ENCODE measurements around the gene CCDC88A. TPM values are rescaled to one million over a fixed set of nuclear protein-coding genes. Genes with fewer than 3 reads are reported as not detected.
"Not testable (repeated sequence)": the region's sequence is repeated elsewhere in the genome, so short reads cannot be mapped to it uniquely, and the experiment has no call there.

CCDC88A gene
- total RNA-seq, 1 donor from 2014 or later, result 66.7 TPM

DNA sequence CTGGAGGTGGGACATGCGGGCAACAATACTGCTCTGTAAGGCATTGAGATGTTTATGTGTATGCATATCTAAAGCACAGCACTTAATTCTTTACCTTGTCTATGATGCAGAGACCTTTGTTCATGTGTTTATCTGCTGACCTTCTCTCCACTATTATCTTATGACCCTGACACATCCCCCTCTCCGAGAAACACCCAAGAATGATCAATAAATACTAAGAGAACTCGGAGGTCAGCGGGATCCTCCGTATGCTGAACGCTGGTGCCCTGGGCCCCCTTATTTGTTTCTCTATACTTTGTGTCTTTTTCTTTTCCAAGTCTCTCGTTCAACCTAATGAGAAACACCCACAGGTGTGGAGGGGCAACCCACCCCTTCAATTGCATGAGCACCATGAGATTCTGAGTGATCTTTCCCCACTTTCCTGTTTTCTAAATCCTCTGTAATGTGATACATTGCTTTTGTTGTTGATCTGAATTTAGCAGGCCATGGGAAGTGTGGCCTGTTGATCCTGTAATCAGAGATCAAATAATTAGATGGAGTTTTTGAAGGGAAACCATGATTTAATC is 139.7 kb downstream of the CCDC88A start:
- not testable (repeated sequence) for H3K27ac ChIP-seq (ENCODE audit: low read depth, low read length); H3K27me3 ChIP-seq (ENCODE audit: insufficient read depth, low read length); H3K9me3 Mint-ChIP-seq (ENCODE audit: unreplicated experiment); H3K9ac ChIP-seq (ENCODE audit: low read length); FAIRE-seq; H3K4me2 ChIP-seq (ENCODE audit: low read length); H3K36me3 Mint-ChIP-seq (ENCODE audit: low read depth, unreplicated experiment); H3K4me1 ChIP-seq (ENCODE audit: insufficient read depth, low read length); H4K20me1 ChIP-seq (ENCODE audit: insufficient read depth, low read length); H3K4me3 ChIP-seq (ENCODE audit: insufficient read depth, low read depth, low read length); H3K27me3 Mint-ChIP-seq (ENCODE audit: low read depth, unreplicated experiment); H3K9me3 ChIP-seq (ENCODE audit: insufficient read depth, low read depth, low read length); H3K36me3 ChIP-seq (ENCODE audit: insufficient read depth, low read length); H3K79me2 ChIP-seq (ENCODE audit: insufficient read depth, low read length); DNase-seq (ENCODE audit: low read depth); H2AFZ ChIP-seq (ENCODE audit: low read depth, low read length)
- Mint-ChIP-seq H3K27ac (ENCODE audit: unreplicated experiment) (peak overlapping the region; percentile 37), H3K4me1 (ENCODE audit: low read depth, unreplicated experiment) (peaks cover 16% of the 10 kb centered on the region), H3K4me3 (ENCODE audit: unreplicated experiment) (peak overlapping the region; percentile 70)

- not testable (repeated sequence) for H3K4me1 ChIP-seq (ENCODE audit: insufficient read depth, low read length); H3K9me3 ChIP-seq (ENCODE audit: insufficient read depth, low read depth, low read length); H3K4me3 ChIP-seq (ENCODE audit: insufficient read depth, low read depth, low read length); FAIRE-seq; H3K79me2 ChIP-seq (ENCODE audit: insufficient read depth, low read length); H3K27me3 ChIP-seq (ENCODE audit: insufficient read depth, low read length); H3K9me3 Mint-ChIP-seq (ENCODE audit: unreplicated experiment); H3K27ac ChIP-seq (ENCODE audit: low read depth, low read length); H3K36me3 ChIP-seq (ENCODE audit: insufficient read depth, low read length); H3K9ac ChIP-seq (ENCODE audit: low read length); H3K27me3 Mint-ChIP-seq (ENCODE audit: low read depth, unreplicated experiment); H3K36me3 Mint-ChIP-seq (ENCODE audit: low read depth, unreplicated experiment); DNase-seq (ENCODE audit: low read depth); H4K20me1 ChIP-seq (ENCODE audit: insufficient read depth, low read length)
- Histone ChIP-seq H2AFZ (ENCODE audit: low read depth, low read length) (peak overlapping the region; percentile 30), H3K4me2 (ENCODE audit: low read length) (peak overlapping the region; percentile 29)
- H3K4me1 Mint-ChIP-seq (ENCODE audit: low read depth, unreplicated experiment), result peaks cover 16% of the 10 kb centered on the region
- peak overlapping the region; percentile 77 for H3K4me3 Mint-ChIP-seq (ENCODE audit: unreplicated experiment)
- peak overlapping the region; percentile 37 for H3K27ac Mint-ChIP-seq (ENCODE audit: unreplicated experiment)
Observed at GRCh38 chr2:55279214-55279835, 140.3 kb downstream of the CCDC88A start.

DNA sequence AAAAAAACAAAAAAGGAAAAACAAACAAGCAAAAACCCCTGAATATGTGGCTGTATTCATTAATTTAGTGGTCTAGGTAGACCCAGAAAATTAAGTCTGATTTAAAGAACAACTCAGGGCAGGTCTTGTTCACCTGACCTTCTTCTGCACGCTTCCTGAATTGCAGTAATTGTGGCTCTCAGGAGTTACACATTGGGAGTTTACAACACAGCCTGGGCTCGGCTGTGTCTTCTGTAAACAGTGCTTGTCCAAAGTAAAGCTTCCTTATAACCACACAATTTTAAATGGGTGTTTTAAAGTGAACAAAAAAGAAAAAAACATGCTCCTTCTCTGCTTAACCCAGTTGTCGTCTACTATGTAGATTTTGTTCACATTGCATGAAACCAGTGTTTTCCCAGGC is 142.3 kb downstream of the CCDC88A start:
- no peaks in the 10 kb centered on the region for H4K20me1 ChIP-seq (ENCODE audit: insufficient read depth, low read length)
- peaks cover under 1% of the 10 kb centered on the region for H3K79me2 ChIP-seq (ENCODE audit: insufficient read depth, low read length)
- no peak for TF ChIP-seq EZH2 (IDR thresholded peaks at IDR 0.05; ENCODE audit: insufficient read depth, low read length)
- TF ChIP-seq, protein P1, sequence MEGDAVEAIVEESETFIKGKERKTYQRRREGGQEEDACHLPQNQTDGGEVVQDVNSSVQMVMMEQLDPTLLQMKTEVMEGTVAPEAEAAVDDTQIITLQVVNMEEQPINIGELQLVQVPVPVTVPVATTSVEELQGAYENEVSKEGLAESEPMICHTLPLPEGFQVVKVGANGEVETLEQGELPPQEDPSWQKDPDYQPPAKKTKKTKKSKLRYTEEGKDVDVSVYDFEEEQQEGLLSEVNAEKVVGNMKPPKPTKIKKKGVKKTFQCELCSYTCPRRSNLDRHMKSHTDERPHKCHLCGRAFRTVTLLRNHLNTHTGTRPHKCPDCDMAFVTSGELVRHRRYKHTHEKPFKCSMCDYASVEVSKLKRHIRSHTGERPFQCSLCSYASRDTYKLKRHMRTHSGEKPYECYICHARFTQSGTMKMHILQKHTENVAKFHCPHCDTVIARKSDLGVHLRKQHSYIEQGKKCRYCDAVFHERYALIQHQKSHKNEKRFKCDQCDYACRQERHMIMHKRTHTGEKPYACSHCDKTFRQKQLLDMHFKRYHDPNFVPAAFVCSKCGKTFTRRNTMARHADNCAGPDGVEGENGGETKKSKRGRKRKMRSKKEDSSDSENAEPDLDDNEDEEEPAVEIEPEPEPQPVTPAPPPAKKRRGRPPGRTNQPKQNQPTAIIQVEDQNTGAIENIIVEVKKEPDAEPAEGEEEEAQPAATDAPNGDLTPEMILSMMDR (IDR thresholded peaks at IDR 0.05; ENCODE audit: insufficient read depth, low read depth, low read length), result no peak
- H3K9me3 ChIP-seq (ENCODE audit: insufficient read depth, low read depth, low read length), result no peaks in the 10 kb centered on the region
- H3K9ac ChIP-seq (ENCODE audit: low read length), result no peak overlapping the region
- FAIRE-seq (no peak), DNase-seq (ENCODE audit: low read depth) (no peak)
- H3K4me2 ChIP-seq (ENCODE audit: low read length), result no peak overlapping the region
- Mint-ChIP-seq H3K9me3 (ENCODE audit: unreplicated experiment) (no peaks in the 10 kb centered on the region), H3K4me3 (ENCODE audit: unreplicated experiment) (no peak overlapping the region), H3K4me1 (ENCODE audit: low read depth, unreplicated experiment) (peaks cover 13% of the 10 kb centered on the region), H3K27me3 (ENCODE audit: low read depth, unreplicated experiment) (no peaks in the 10 kb centered on the region), H3K36me3 (ENCODE audit: low read depth, unreplicated experiment) (no peaks in the 10 kb centered on the region), H3K27ac (ENCODE audit: unreplicated experiment) (no peak overlapping the region)
- no peaks in the 10 kb centered on the region for H3K27me3 ChIP-seq (ENCODE audit: insufficient read depth, low read length)
- no peak overlapping the region for H3K4me3 ChIP-seq (ENCODE audit: insufficient read depth, low read depth, low read length)
- peaks cover 4% of the 10 kb centered on the region for H3K4me1 ChIP-seq (ENCODE audit: insufficient read depth, low read length)
- H3K36me3 ChIP-seq (ENCODE audit: insufficient read depth, low read length), result no peaks in the 10 kb centered on the region
- H2AFZ ChIP-seq (ENCODE audit: low read depth, low read length), result no peak overlapping the region
- no peak overlapping the region for H3K27ac ChIP-seq (ENCODE audit: low read depth, low read length)

GRCh38 chr2:55274346-55274745 is 145.3 kb downstream of the CCDC88A start:
- not testable (repeated sequence) for H3K27me3 Mint-ChIP-seq (ENCODE audit: low read depth, unreplicated experiment); H3K27me3 ChIP-seq (ENCODE audit: insufficient read depth, low read length); H3K4me2 ChIP-seq (ENCODE audit: low read length); H3K79me2 ChIP-seq (ENCODE audit: insufficient read depth, low read length); H3K4me3 ChIP-seq (ENCODE audit: insufficient read depth, low read depth, low read length); H4K20me1 ChIP-seq (ENCODE audit: insufficient read depth, low read length); H3K9me3 ChIP-seq (ENCODE audit: insufficient read depth, low read depth, low read length); H3K4me3 Mint-ChIP-seq (ENCODE audit: unreplicated experiment); H3K36me3 Mint-ChIP-seq (ENCODE audit: low read depth, unreplicated experiment); H3K9ac ChIP-seq (ENCODE audit: low read length); H3K27ac Mint-ChIP-seq (ENCODE audit: unreplicated experiment); DNase-seq (ENCODE audit: low read depth); H3K4me1 Mint-ChIP-seq (ENCODE audit: low read depth, unreplicated experiment); H3K27ac ChIP-seq (ENCODE audit: low read depth, low read length); H3K9me3 Mint-ChIP-seq (ENCODE audit: unreplicated experiment); H3K4me1 ChIP-seq (ENCODE audit: insufficient read depth, low read length); H2AFZ ChIP-seq (ENCODE audit: low read depth, low read length); FAIRE-seq; H3K36me3 ChIP-seq (ENCODE audit: insufficient read depth, low read length)

All from astrocyte (in vitro differentiated cells and primary cell).